ENCODE measurements around the gene PILRA.
A peak's percentile ranks its signal among the peaks of the same experiment; 100 is the strongest.

The PILRA gene

GRCh38 chr7:100413889-100414288, 40.6 kb downstream of the PILRA start:
- DNase-seq, result no peak

- no peak for DNase-seq
Observed at GRCh38 chr7:100415448-100415847, 42.2 kb downstream of the PILRA start.

DNA sequence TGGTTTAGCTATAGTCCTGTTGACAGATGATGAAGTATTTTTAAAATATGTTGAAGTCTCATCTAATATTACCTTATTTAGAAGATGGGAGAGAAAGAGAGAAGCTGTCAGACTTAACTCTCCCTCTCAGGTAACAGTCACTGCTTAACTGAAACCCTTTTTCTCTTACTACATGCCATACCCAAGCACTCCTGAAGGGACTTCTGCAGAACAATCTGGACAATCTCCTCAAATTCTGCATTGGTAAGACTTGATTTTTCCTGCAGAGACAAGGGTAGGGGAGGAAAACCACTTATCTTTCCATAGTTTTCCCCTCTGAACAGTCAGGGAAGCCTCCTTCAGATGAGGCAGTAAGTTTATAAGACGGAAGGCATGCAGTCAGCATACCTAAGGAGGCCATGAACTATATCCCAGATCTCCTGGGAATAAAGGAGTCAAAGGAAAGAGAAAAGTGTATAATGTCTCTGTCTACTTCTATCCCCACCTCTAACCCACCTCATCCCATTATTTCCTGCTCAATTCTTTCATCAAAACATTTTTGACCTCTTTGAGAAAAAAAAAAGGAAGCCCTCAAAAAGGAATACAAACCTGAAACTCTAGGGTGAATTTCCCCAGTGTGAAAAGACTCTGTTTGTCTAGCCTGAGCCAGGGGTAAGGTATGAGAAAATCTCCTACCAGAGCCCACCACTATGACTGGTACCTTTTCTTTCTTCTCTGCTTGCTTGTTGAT, 45.8 kb downstream of the PILRA start:
- DNase-seq, result no peak

GRCh38 chr7:100419660-100420226, 46.5 kb downstream of the PILRA start:
- DNase-seq, result no peak

DNA sequence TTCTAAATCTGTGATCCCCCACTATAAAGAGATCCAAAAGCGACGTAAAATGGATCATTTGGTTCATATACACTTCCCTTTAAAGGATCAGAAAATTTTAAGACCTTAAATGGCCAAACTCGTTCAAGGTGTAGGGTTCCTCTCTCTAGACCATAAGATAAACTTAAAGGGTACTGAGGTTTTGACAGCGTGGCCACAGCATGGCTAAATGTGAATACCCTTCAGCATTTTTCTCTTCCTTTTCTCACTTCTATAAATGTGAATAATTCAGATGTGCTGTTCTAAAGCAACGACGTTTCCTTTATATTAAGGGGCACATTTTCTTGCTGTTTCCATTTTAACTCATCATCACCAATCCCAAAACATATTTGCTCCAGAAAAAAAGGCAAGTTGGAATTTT, 50.0 kb downstream of the PILRA start:
- no peak for DNase-seq

DNA sequence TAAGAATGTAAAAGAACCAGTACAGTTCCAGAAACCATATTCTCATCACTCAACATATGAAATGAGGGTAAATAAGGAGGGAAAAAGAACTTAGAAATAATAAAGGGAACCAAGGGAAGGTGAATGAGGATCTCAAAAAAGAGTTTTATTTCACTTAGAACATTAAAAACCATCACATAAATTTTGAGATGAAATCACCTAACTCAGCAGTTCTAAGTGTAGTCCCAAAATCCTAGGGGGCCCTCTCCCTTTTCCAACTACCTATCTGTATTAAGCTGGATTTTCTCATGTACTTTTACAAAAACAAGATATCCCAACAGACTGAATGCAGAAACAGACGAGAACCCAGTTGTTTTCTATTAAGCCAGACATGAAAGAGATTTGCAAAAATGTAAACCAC, 52.1 kb downstream of the PILRA start:
- no peak for DNase-seq

- no peak for DNase-seq
Observed at GRCh38 chr7:100426516-100426915, 53.2 kb downstream of the PILRA start.

GRCh38 chr7:100427762-100428198, 54.5 kb downstream of the PILRA start:
- DNase-seq, result no peak

DNA sequence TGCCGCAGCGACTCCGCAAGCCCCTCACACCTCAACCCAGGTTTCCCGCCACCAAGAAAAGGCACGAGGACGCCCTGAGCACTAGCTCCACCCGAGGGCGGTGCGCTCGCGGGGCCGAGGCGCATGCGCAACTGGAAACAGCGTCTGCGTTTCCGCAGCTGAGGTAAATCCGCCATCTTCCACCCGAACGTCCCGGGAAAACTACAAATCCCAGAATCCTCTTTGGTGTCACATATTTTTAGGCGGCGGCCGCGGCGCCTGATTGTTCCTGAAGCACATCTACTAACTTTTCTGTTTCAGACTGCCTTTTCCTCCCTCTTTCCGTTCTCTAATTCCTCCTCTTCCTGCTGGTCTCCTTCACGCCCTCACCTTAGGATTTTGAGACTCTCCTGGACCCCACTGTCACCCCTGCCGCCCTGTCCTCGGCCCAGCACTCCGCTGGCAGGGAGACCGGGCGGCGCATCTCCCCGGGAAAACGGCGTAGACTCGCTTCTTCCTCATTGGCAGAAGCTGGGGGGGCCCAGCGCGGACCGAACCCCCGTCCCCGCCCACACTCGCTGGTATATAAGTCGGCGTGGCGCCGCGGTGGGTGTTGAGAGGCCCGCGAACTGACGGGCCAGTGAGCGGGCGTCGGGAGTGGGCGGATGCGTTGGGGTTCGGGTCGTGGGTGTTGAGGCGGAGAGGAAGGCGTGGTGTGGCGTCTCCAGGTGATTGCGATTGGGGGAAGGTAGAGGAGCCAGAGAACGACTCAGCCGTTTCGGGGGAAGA, 55.1 kb downstream of the PILRA start, which contains the start of gene ZCWPW1:
Gene ZCWPW1 (minus strand): TSS at position 505 of the 768 bp plus-strand sequence. CDS start 8,054 bp downstream, outside the sequence.
- peak; percentile 98 for DNase-seq

DNA sequence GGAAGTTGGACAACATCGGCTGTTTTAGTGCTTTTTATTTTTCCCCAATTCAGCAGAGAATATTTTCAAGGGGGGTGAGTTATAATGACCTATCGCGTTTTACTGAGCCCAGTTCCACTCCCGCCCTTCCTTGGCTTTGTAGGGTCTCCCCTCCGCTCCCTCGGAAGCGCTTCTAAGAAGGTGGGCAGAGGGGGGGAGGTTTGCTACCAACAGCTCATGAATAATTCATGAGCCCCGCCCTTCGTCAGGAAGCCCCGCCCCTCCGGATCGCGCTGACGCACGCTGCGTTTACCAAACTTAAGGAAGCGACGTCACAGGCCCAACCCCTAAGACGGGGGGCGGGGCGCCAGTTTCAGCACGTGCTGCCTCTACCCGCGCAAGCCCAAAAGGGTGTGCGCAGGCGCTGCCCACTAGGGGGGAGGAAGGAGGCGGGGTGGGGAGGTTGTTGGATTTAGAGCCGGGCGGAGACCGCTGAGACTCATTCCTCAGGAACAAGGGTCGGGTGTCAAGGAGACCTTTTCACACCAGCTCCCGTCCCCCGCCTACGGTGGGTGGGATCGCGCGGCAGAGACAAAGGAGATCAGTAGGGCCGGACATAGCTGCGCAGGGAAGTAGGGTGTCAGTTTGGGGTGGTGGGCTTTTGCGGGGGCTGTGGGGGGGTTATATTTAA, 55.8 kb downstream of the PILRA start:
- DNase-seq, result peak; percentile 100

DNA sequence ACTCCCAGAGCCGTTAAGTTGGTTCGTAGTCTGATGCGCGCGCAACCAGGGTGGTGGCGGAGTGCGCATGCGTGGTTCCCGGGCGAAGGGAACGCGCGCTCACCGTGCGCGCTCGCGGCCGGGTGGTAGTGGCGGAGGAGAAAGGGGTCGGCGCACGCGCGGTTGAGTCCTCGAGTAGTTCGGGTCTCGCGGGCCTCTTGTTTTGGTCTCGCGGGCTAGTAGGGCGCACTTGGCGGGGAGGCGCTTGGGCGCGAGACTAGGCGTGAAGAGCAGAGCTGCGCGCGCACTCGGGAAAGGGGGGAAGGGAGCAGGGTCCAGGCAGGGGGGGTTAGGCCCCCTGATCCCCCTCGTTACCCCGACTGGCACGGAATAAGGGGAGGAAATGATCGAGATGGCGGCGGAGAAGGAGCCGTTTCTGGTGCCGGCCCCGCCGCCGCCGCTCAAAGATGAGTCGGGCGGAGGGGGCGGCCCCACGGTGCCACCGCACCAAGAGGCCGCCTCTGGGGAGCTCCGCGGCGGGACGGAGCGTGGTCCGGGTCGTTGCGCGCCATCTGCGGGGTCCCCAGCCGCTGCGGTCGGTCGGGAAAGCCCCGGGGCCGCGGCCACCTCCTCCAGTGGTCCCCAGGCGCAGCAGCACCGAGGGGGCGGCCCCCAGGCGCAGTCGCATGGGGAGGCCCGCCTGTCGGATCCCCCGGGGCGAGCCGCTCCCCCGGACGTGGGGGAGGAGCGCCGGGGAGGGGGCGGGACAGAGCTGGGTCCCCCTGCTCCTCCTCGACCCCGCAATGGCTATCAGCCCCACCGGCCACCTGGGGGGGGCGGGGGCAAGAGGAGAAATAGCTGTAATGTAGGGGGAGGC, 56.6 kb downstream of the PILRA start, which contains the start of gene MEPCE:
Gene MEPCE (plus strand): TSS at position 195 of the 856 bp plus-strand sequence. CDS start 188 bp downstream, at position 383.
- DNase-seq, result peak; percentile 98

- no peak for DNase-seq
Observed at GRCh38 chr7:100430493-100431285, 57.4 kb downstream of the PILRA start.

DNA sequence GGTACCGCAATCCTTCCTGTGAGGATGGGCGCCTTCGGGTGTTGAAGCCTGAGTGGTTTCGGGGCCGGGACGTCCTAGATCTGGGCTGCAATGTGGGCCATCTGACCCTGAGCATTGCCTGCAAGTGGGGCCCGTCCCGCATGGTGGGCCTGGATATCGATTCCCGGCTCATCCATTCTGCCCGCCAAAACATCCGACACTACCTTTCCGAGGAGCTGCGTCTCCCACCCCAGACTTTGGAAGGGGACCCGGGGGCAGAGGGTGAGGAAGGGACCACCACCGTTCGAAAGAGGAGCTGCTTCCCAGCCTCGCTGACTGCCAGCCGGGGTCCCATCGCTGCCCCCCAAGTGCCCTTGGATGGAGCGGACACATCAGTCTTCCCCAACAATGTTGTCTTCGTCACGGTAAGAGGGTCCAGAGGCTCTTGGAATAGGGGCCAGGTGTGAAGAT, 58.0 kb downstream of the PILRA start:
- DNase-seq, result no peak

GRCh38 chr7:100432053-100432452, 58.8 kb downstream of the PILRA start:
- DNase-seq, result no peak

DNA sequence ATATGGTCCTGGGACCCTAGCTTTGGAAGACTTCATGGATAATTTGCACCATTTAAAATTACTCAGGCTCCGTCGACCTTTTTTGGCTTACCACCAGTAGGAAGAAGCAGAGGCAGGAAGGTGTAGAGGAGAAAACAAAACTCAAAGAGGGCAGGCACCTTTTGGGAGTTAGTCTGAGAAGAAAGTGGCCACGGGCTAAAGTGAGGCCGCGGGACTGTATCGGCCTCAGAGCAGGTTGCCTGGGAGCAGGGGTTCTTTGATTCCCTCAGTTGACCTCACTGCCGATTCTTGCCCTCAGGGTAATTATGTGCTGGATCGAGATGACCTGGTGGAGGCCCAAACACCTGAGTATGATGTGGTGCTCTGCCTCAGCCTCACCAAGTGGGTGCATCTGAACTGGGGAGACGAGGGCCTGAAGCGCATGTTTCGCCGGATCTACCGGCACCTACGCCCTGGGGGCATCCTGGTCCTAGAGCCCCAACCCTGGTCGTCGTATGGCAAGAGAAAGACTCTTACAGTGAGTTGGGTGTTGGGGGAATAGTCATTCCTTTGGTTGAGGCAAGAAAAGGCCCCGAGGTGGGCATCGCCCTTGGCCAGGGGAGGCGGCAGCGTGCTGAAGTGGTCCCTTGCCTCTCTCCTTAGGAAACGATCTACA, 59.5 kb downstream of the PILRA start:
- DNase-seq, result no peak

DNA sequence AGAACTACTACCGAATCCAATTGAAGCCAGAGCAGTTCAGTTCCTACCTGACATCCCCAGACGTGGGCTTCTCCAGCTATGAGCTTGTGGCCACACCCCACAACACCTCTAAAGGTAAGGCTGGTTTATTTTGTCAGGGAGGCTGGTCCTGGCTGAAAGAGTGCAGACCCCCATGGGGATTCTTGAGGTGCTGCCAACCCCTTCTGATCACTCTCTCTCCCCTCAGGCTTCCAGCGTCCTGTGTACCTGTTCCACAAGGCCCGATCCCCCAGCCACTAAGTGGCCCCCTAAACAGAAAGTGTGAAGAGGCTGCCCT, 59.9 kb downstream of the PILRA start:
- DNase-seq, result no peak

DNA sequence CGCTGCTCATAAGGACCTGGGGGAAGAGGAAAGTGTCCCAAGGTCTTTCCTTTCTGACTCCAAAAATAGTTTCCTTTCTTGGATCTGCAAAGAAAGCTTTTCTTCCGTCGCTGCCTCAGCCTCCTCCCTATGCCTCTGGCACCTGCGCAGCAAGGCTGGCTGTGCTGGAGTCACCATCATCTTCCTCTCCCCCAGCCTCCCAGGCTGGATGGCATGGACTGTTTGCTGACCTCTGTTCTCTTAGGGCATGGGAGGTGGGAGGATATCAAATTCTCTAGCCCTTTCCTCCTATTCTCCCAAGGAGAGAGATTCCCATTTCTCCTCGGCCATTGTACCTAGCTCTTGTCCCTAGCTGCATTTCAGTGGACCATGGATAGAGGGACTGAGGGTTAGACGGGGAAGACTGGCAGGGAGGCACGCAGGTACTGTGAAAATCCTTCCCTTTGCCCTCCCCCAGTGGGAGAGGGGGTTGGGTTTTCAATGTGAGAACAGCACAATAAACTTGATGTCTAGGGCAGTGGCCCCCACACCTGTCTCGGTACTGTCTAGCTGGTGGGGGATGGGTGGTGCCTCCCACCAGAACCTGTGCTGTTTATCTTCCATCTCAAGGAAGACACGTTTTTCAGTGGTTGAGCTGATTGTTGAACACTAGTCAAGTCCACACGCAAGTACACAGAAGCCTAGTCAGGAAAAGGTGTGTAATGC, 60.5 kb downstream of the PILRA start:
- DNase-seq, result no peak

GRCh38 chr7:100434297-100435144, 61.2 kb downstream of the PILRA start:
- no peak for DNase-seq

Data from RPMI8226 (cell line).